OCI-LY3 (cell line): ENCODE data around the gene IL4.

Source experiments
- H2AFZ ChIP-seq: fragments of 200-600, 300-600 bp; shearing (Covaris generic); 2 replicates; pipeline ENCODE4 v1.6.0; 2014; ENCODE audit warnings: antibody characterized with exemption, low read depth, low read length
- H3K27ac ChIP-seq: fragments of 200-600, 300-600 bp; sonication (generic); 2 replicates; pipeline ENCODE4 v1.5.1; 2014; ENCODE audit warnings: mild to moderate bottlenecking, low read length, moderate library complexity, mixed read lengths
- H3K27me3 ChIP-seq: fragments of 200-600, 300-600 bp; sonication (generic); 2 replicates; pipeline ENCODE4 v1.6.1; 2014; ENCODE audit warnings: low read depth, low read length, mixed read lengths
- H3K36me3 ChIP-seq: fragments of 200-600, 300-600 bp; sonication (generic); replicated peaks from 2 replicates; pipeline ENCODE3; 2014; ENCODE audit warnings: low read depth, low read length, mixed read lengths
- H3K4me1 ChIP-seq: fragments of 300-600, 200-600 bp; sonication (generic); 2 replicates; pipeline ENCODE4 v1.6.1; 2014; ENCODE audit warnings: low read length, mixed read lengths
- H3K4me2 ChIP-seq: fragments of 200-600, 300-600 bp; sonication (generic); 2 replicates; pipeline ENCODE4 v1.6.1; 2014; ENCODE audit warnings: low read length, mixed read lengths
- H3K4me3 ChIP-seq: fragments of 300-600, 200-600 bp; sonication (generic); 2 replicates; pipeline ENCODE4 v1.5.1; 2014; ENCODE audit warnings: antibody characterized with exemption, mild to moderate bottlenecking, low read length, moderate library complexity
- H3K79me2 ChIP-seq: fragments of 300-600, 200-600 bp; shearing (Covaris generic); 2 replicates; pipeline ENCODE4 v1.6.1; 2014; ENCODE audit warnings: mild to moderate bottlenecking, low read length, mixed read lengths
- H3K9ac ChIP-seq: fragments of 300-600, 200-600 bp; shearing (Covaris generic); 2 replicates; pipeline ENCODE4 v1.6.0; 2014; ENCODE audit warnings: mild to moderate bottlenecking, low read length, moderate library complexity
- H3K9me3 ChIP-seq: fragments of 200-600, 300-600 bp; shearing (Covaris generic); 2 replicates; pipeline ENCODE4 v1.6.1; 2014; ENCODE audit warnings: low read length, mixed read lengths; ENCODE audit not compliant: insufficient read depth
- H4K20me1 ChIP-seq: fragments of 200-600, 300-600 bp; sonication (generic); 2 replicates; pipeline ENCODE4 v1.6.1; 2016; ENCODE audit warnings: low read length, mixed read lengths; ENCODE audit not compliant: insufficient read depth
- CTCF ChIP-seq: fragments of 200-600, 300-600 bp; sonication (generic); IDR thresholded peaks from 2 replicates; pipeline ENCODE4 v1.5.1; 2014; ENCODE audit warnings: antibody characterized with exemption, low read length, low read depth
- EZH2phosphoT487 ChIP-seq: fragments of 200-600 bp; shearing (Covaris generic); IDR thresholded peaks from 2 replicates; pipeline ENCODE4 v1.6.1; 2018; ENCODE audit warnings: antibody characterized with exemption, mixed run types, low read depth

The IL4 gene

GRCh38 chr5:132714456-132715307, 40.9 kb downstream of the IL4 start:
- Histone ChIP-seq H4K20me1 (no peaks in the 10 kb centered on the region), H3K27ac (peak overlapping the region; percentile 13; the same call in 1 of the 2 replicates), H2AFZ (no peak overlapping the region), H3K9me3 (no peaks in the 10 kb centered on the region), H3K4me2 (peak overlapping the region; percentile 49), H3K9ac (no peak overlapping the region), H3K4me3 (peak overlapping the region; percentile 29), H3K4me1 (peaks cover 22% of the 10 kb centered on the region), H3K27me3 (no peaks in the 10 kb centered on the region), H3K36me3 (no peaks in the 10 kb centered on the region), H3K79me2 (no peaks in the 10 kb centered on the region)
- TF ChIP-seq CTCF = peak; percentile 60
- TF ChIP-seq EZH2phosphoT487 = no peak

- no peak overlapping the region for H3K4me2 ChIP-seq
- no peaks in the 10 kb centered on the region for H4K20me1 ChIP-seq
- H3K9me3 ChIP-seq = no peaks in the 10 kb centered on the region
- H2AFZ ChIP-seq = no peak overlapping the region
- no peaks in the 10 kb centered on the region for H3K79me2 ChIP-seq
- TF ChIP-seq CTCF (no peak), EZH2phosphoT487 (no peak)
- H3K36me3 ChIP-seq = no peaks in the 10 kb centered on the region
- no peak overlapping the region for H3K27ac ChIP-seq
- no peak overlapping the region for H3K9ac ChIP-seq
- H3K27me3 ChIP-seq = no peaks in the 10 kb centered on the region
- no peak overlapping the region for H3K4me3 ChIP-seq
- H3K4me1 ChIP-seq = peaks cover 22% of the 10 kb centered on the region
Measured at GRCh38 chr5:132718544-132719312, 44.9 kb downstream of the IL4 start.

GRCh38 chr5:132725745-132726144, 52.0 kb downstream of the IL4 start:
- Histone ChIP-seq H3K4me3 (no peak overlapping the region), H3K36me3 (no peaks in the 10 kb centered on the region), H3K27ac (no peak overlapping the region), H3K27me3 (no peaks in the 10 kb centered on the region), H3K4me1 (no peaks in the 10 kb centered on the region), H4K20me1 (no peaks in the 10 kb centered on the region), H3K4me2 (no peak overlapping the region), H3K9me3 (no peaks in the 10 kb centered on the region), H2AFZ (no peak overlapping the region), H3K9ac (no peak overlapping the region), H3K79me2 (no peaks in the 10 kb centered on the region)
- TF ChIP-seq EZH2phosphoT487 = no peak
- TF ChIP-seq CTCF = no peak

- no peak overlapping the region for H3K27ac ChIP-seq
- no peaks in the 10 kb centered on the region for H3K79me2 ChIP-seq
- H3K4me2 ChIP-seq = no peak overlapping the region
- H3K9me3 ChIP-seq = no peaks in the 10 kb centered on the region
- H3K4me1 ChIP-seq = no peaks in the 10 kb centered on the region
- no peaks in the 10 kb centered on the region for H3K36me3 ChIP-seq
- no peak for TF ChIP-seq CTCF
- TF ChIP-seq EZH2phosphoT487 = no peak
- no peaks in the 10 kb centered on the region for H4K20me1 ChIP-seq
- no peak overlapping the region for H2AFZ ChIP-seq
- no peak overlapping the region for H3K9ac ChIP-seq
- H3K4me3 ChIP-seq = no peak overlapping the region
- no peaks in the 10 kb centered on the region for H3K27me3 ChIP-seq
Measured at GRCh38 chr5:132729896-132730295, 56.1 kb downstream of the IL4 start.
